ENCODE results near the gene PGAM1. TPM values are rescaled to one million over a fixed set of nuclear protein-coding genes. Genes with fewer than 3 reads are reported as not detected.

PGAM1 gene
- total and polyA plus RNA-seq, 2 of the 13 experiments (the other 11 are each of a cell fraction or from before 2014, with no cell fraction given) = 354 to 483 TPM

DNA sequence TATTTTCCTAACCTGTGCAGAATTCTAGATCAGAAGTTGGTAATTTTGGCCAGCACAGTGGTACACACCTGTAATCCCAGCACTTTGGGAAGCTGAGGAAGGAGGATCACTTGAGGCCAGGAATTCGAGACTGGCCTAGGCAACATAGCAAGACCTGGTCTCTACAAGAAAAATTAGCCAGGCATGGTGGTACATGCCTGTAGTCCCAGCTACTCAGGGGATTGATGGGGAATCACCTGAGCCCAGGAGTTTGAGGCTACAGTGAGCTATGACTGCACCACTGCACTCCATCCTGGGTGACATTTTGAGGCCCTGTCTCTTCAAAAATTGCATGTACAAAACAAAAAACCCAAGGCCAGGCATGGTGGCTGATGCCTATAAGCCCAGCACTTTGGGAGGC lies 8.6 kb downstream of the PGAM1 start:
- FAIRE-seq (no peak), DNase-seq (ENCODE audit: low spot score) (no peak), ATAC-seq (peak; percentile 20; the same call in 1 of the 3 replicates)
- Histone ChIP-seq H3K79me2 (ENCODE audit: insufficient read depth, low read length) (peaks cover 6% of the 10 kb centered on the region), H3K27me3 (ENCODE audit: control insufficient read depth in 1 of 2, insufficient read depth in 2 of 2, low read length in 2 of 2) (no peaks in the 10 kb centered on the region), H2AFZ (ENCODE audit: low read length) (no peak overlapping the region), H3K9ac (ENCODE audit: insufficient read depth, low read depth, low read length) (no peak overlapping the region), H4K20me1 (ENCODE audit: insufficient read depth, low read length) (peaks cover 11% of the 10 kb centered on the region), H3K9me3 (ENCODE audit: low read length) (no peaks in the 10 kb centered on the region), H3K27ac (ENCODE audit: extremely low read length, insufficient read depth, low read length) (no peak overlapping the region), H3K36me3 (replicated peaks in 1 of 2; ENCODE audit: control insufficient read depth in 1 of 2, insufficient read depth in 2 of 2, low read length in 2 of 2) (peaks cover 10 to 50% of the 10 kb centered on the region in 2 experiments), H3K4me2 (ENCODE audit: low read depth, low read length) (no peak overlapping the region), H3K4me1 (ENCODE audit: insufficient read depth, low read length) (peaks cover 10% of the 10 kb centered on the region), H3K4me3 (replicated peaks in 1 of 3; ENCODE audit: insufficient read depth in 1 of 3, low read depth in 2 of 3, low read length in 3 of 3) (no peak overlapping the region)
- no TSS peak for BruUV-seq (replicated peaks)
- ChIA-PET POLR2A (interaction anchor here (1.3 to 1.5 kb wide), 3 partner anchors 10 to 26 kb away, joined by 3 to 4 read pairs (median 4); no protein-coding TSS in a partner anchor), CTCF (ENCODE audit: low intra/inter-chr PET ratio, low total read pairs) (no interaction called here)
- no CpG with 5 or more reads among the region's 1 CpG for WGBS (ENCODE audit: low lambda C conversion rate)
- intact Hi-C loops (cut with micrococcal nuclease; ENCODE audit: unreplicated experiment) (no loop called here), in situ Hi-C loops (cut with HindIII; ENCODE audit: extremely low pct_ligation_motif_present, low pct_unique_long_range_greater_than_20kb) (no loop called here)
- TF ChIP-seq POLR2A (IDR thresholded peaks at IDR 0.05; ENCODE audit: insufficient read depth in 1 of 2, low read depth in 2 of 2, low read length in 2 of 2) (peak in 1 of 2 experiments; percentile 31; a peak in 1 of 4 replicates), RBM22 (optimal IDR thresholded peaks at IDR 0.05; ENCODE audit: low read length) (peak; percentile 67), ZNF788 (CRISPR knock-in tag; IDR thresholded peaks at IDR 0.05; ENCODE audit: borderline replicate concordance) (no peak), CC2D1A (CRISPR knock-in tag; IDR thresholded peaks at IDR 0.05) (no peak), MYNN (CRISPR knock-in tag; IDR thresholded peaks at IDR 0.05; ENCODE audit: low read depth) (no peak), RXRB (CRISPR knock-in tag; IDR thresholded peaks at IDR 0.05; ENCODE audit: borderline replicate concordance) (no peak), POLR2G (IDR thresholded peaks at IDR 0.05; ENCODE audit: low read depth, low read length) (peak; percentile 64; the same call in 1 of the 2 replicates)
- TF ChIP-seq, protein P1, sequence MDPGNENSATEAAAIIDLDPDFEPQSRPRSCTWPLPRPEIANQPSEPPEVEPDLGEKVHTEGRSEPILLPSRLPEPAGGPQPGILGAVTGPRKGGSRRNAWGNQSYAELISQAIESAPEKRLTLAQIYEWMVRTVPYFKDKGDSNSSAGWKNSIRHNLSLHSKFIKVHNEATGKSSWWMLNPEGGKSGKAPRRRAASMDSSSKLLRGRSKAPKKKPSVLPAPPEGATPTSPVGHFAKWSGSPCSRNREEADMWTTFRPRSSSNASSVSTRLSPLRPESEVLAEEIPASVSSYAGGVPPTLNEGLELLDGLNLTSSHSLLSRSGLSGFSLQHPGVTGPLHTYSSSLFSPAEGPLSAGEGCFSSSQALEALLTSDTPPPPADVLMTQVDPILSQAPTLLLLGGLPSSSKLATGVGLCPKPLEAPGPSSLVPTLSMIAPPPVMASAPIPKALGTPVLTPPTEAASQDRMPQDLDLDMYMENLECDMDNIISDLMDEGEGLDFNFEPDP (CRISPR knock-in tag; conservative IDR thresholded peaks at IDR 0.05) = 0 out of 2 replicates have a peak, but pooled peaks have one; percentile 47
- TF ChIP-seq, protein P2, sequence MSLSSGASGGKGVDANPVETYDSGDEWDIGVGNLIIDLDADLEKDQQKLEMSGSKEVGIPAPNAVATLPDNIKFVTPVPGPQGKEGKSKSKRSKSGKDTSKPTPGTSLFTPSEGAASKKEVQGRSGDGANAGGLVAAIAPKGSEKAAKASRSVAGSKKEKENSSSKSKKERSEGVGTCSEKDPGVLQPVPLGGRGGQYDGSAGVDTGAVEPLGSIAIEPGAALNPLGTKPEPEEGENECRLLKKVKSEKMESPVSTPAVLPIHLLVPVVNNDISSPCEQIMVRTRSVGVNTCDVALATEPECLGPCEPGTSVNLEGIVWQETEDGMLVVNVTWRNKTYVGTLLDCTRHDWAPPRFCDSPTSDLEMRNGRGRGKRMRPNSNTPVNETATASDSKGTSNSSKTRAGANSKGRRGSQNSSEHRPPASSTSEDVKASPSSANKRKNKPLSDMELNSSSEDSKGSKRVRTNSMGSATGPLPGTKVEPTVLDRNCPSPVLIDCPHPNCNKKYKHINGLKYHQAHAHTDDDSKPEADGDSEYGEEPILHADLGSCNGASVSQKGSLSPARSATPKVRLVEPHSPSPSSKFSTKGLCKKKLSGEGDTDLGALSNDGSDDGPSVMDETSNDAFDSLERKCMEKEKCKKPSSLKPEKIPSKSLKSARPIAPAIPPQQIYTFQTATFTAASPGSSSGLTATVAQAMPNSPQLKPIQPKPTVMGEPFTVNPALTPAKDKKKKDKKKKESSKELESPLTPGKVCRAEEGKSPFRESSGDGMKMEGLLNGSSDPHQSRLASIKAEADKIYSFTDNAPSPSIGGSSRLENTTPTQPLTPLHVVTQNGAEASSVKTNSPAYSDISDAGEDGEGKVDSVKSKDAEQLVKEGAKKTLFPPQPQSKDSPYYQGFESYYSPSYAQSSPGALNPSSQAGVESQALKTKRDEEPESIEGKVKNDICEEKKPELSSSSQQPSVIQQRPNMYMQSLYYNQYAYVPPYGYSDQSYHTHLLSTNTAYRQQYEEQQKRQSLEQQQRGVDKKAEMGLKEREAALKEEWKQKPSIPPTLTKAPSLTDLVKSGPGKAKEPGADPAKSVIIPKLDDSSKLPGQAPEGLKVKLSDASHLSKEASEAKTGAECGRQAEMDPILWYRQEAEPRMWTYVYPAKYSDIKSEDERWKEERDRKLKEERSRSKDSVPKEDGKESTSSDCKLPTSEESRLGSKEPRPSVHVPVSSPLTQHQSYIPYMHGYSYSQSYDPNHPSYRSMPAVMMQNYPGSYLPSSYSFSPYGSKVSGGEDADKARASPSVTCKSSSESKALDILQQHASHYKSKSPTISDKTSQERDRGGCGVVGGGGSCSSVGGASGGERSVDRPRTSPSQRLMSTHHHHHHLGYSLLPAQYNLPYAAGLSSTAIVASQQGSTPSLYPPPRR (CRISPR knock-in tag; IDR thresholded peaks at IDR 0.05; ENCODE audit: borderline replicate concordance) = no peak

All from HepG2 (cell line).